Heart right ventricle (tissue), 16 donors: ENCODE data around the gene MYCN. TPM values are rescaled to one million over a fixed set of nuclear protein-coding genes. Genes with fewer than 3 reads are reported as not detected.
"Not testable (repeated sequence)": the region's sequence is repeated elsewhere in the genome, so short reads cannot be mapped to it uniquely, and the experiment has no call there.

Source experiments
- ATAC-seq, 8 donors: fragments of 200-7000 bp; cut with Tn5 transposase; one replicate each; pipeline ENCODE4 v1.9.1; 2020; ENCODE audit warnings: mild to moderate bottlenecking in 8 of 8, moderate library complexity in 8 of 8, moderate number of reproducible peaks in 1 of 8
- DNase-seq, 2 donors: peaks; one replicate each; pipeline ENCODE4 v3.0.0-alpha.2; 2020
- H3K27ac ChIP-seq, 10 donors: fragments of 200-600 bp; sonication (generic) in 2 of 10; one replicate each; pipeline versions ENCODE4 v1.5.0 to v1.8.0; 2020 to 2022; ENCODE audit warnings: mild to moderate bottlenecking in 3 of 10
- H3K27me3 ChIP-seq, 7 donors: fragments of 200-600 bp; one replicate each; pipeline ENCODE4 v1.8.0; 2021 to 2022; ENCODE audit warnings: mild to moderate bottlenecking in 2 of 7
- H3K36me3 ChIP-seq, 9 donors: fragments of 200-600 bp; sonication (generic) in 1 of 9; one replicate each; pipeline versions ENCODE4 v1.5.0 to v1.8.0; 2020 to 2022; ENCODE audit warnings: mild to moderate bottlenecking in 2 of 9
- H3K4me1 ChIP-seq, 9 donors: fragments of 200-600 bp; sonication (generic) in 1 of 9; one replicate each; pipeline versions ENCODE4 v1.5.0 to v1.8.0; 2020 to 2022; ENCODE audit warnings: mild to moderate bottlenecking in 4 of 9
- H3K4me3 ChIP-seq, 10 donors: fragments of 200-600 bp; sonication (generic) in 2 of 10; one replicate each; pipeline versions ENCODE4 v1.5.0 to v1.8.0; 2020 to 2022; ENCODE audit warnings: mild to moderate bottlenecking in 7 of 10, moderate library complexity in 2 of 10
- H3K9me3 ChIP-seq, 11 donors: fragments of 200-600 bp in 10 of 11; sonication (generic) in 2 of 11; one replicate each; pipeline versions ENCODE4 v1.5.0 to v1.8.0; 2013 to 2022; ENCODE audit warnings: mild to moderate bottlenecking in 2 of 11, control low read depth in 1 of 11, moderate library complexity in 1 of 11
- WGBS, 2 donors: extraction: QIAGEN DNeasy Blood & Tissue Kit; methylation state at CpG; one replicate each; pipeline ENCODE4 v1.1.7; 2013; ENCODE audit warnings: inconsistent platforms in 1 of 2; 5-methylcytosine and 5-hydroxymethylcytosine counted together
- intact Hi-C, 10 donors: fragments of 100-400 bp; cut with DNase I; formaldehyde crosslinking; loops; one replicate each; pipeline versions ENCODE4 v1.11.1 to v1.14.2; 2022
- polyA plus RNA-seq, 2 donors: library from polyadenylated mRNA; stranded (reverse); fragments of 200-250 nt; gene quantifications; one replicate each; pipeline ENCODE4 v1.2.3, GENCODE V29; 2013
- total RNA-seq, 10 donors: library from RNA; stranded (reverse); fragmentation: NEBNext Ultra II Directional in 3 of 10; extraction: Animal tissue kit (Norgen Biotek cat#: 25700) in 3 of 10; gene quantifications; one replicate each; pipeline versions ENCODE4 v1.2.1 to v1.2.4, GENCODE V29; 2021 to 2023
- TF ChIP-seq, protein P1 (sequence below), 9 donors: fragments of 200-600 bp; sonication (generic) in 2 of 9; IDR thresholded peaks; one replicate each; pipeline versions ENCODE4 v1.5.0 to v1.8.0; 2021 to 2022; ENCODE audit warnings: antibody characterized with exemption in 9 of 9, mild to moderate bottlenecking in 5 of 9, moderate library complexity in 1 of 9
- donor health status: Arrhythmogenic right ventricular cardiomyopathy.
- donor health status: ischemic (EF 13 %, LVEDD 7.1; RV severe dilation, severe dysfunction).
- donor health status: healthy with polysubstance abuse.
- donor health status: DM: no; HTN: yes; CAD: no.
- donor health status: DM: no; HTN: no; CAD: no.
- donor health status: ischemic (EF 25% LVEDD 6.9; RV normal size, moderate dysfunction).
- donor health status: ischemic (EF 25% LVEDD 5.7; RV mildly dilated, moderate dysfunction).
- donor health status: healthy.
- donor health status: DM: yes; HTN: yes; CAD: no.
- donor health status: Ischemic cardiomyopathy.
- donor health status: ischemic (EF 35%, LVEDD 5.7; RV mildly dilated, moderate dysfunction).
- donor health status: nonischemic (EF 11% LVEDD 7.7; RV severe dilation, severe dysfunction).
- donor health status: DM: yes; HTN: yes; CAD: no.
- donor health status: PGD.
- donor health status: ischemic (EF 29% LVEDD 5.4; RV normal size, mild dysfunction).
- donor health status: nonischemic (EF 23%, LVEDD 6.1; RV moderate dilation, normal function).

Gene MYCN
- total and polyA plus RNA-seq, 12 donors: 0.14 to 1.4 (median 0.52) TPM

DNA sequence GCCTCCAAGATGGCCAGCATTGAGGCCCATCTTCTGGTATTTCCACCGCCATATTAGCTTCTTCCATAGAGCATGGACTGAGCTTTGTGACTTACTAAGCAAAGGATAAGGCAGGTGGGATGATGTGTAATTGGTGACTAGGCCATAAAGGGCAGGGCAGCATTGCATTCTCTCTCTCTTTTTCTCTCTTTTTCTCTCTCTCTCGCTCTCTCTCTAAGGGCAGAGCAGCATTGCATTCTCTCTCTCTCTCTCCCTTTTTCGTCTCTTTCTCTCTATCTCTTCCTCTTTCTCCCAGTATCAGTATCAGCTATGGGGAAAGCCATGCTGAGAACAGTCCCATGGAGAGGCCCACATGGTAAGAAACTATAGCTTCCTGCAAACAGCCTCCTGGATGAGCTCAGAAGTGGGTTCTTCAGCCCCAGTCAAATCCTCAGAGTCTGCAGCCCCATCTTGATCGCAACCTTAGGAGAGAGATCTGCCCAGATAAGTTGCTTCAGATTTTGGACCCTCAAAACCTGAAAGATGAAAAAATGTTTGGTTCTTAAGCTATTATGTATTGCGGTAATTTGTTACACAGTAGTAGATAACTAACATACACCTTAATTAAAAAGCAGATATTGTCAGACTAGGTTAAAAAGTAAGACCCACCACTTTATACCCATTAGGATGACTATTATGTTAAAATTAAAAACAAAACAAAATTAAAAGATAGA, 39.1 kb upstream of the MYCN start:
- WGBS, 2 donors: 93 to 95% methylated on average over 5 of the region's 5 CpGs
- Histone ChIP-seq H3K4me1 (no peaks in the 10 kb centered on the region), H3K4me3 (no peak overlapping the region), H3K9me3 (peaks cover 0 to 37% (median 7%) of the 10 kb centered on the region in 11 donors), H3K27me3 (no peaks in the 10 kb centered on the region), H3K27ac (no peak overlapping the region), H3K36me3 (no peaks in the 10 kb centered on the region)
- ATAC-seq (no peak), DNase-seq (no peak)
- intact Hi-C loops: no loop called here
- TF ChIP-seq, protein P1, sequence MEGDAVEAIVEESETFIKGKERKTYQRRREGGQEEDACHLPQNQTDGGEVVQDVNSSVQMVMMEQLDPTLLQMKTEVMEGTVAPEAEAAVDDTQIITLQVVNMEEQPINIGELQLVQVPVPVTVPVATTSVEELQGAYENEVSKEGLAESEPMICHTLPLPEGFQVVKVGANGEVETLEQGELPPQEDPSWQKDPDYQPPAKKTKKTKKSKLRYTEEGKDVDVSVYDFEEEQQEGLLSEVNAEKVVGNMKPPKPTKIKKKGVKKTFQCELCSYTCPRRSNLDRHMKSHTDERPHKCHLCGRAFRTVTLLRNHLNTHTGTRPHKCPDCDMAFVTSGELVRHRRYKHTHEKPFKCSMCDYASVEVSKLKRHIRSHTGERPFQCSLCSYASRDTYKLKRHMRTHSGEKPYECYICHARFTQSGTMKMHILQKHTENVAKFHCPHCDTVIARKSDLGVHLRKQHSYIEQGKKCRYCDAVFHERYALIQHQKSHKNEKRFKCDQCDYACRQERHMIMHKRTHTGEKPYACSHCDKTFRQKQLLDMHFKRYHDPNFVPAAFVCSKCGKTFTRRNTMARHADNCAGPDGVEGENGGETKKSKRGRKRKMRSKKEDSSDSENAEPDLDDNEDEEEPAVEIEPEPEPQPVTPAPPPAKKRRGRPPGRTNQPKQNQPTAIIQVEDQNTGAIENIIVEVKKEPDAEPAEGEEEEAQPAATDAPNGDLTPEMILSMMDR (IDR thresholded peaks at IDR 0.05): no peak

DNA sequence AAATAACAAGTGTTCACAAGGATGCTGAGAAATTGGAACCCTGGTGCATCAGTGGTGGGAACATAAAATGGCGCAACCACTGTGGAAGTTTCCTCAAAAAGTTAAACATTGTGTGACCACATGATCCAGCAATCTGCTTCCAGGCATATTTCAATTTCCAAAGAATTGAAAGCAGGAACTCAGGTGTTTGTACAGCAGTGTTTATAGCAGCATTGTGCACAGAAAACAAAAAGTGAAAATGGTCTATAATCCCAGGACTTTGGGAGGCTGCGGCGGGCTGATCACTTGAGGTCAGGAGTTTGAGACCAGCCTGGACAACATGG, 38.6 kb upstream of the MYCN start:
- Histone ChIP-seq H3K9me3 (peaks cover 0 to 37% (median 7%) of the 10 kb centered on the region in 11 donors), H3K4me3 (no peak overlapping the region), H3K27me3 (no peaks in the 10 kb centered on the region), H3K27ac (no peak overlapping the region), H3K36me3 (no peaks in the 10 kb centered on the region), H3K4me1 (no peaks in the 10 kb centered on the region)
- ATAC-seq (no peak), DNase-seq (no peak)
- TF ChIP-seq, protein P1 (IDR thresholded peaks at IDR 0.05): no peak
- intact Hi-C loops: no loop called here
- 68 to 97% methylated on average over 3 of the region's 3 CpGs for WGBS, 2 donors

DNA sequence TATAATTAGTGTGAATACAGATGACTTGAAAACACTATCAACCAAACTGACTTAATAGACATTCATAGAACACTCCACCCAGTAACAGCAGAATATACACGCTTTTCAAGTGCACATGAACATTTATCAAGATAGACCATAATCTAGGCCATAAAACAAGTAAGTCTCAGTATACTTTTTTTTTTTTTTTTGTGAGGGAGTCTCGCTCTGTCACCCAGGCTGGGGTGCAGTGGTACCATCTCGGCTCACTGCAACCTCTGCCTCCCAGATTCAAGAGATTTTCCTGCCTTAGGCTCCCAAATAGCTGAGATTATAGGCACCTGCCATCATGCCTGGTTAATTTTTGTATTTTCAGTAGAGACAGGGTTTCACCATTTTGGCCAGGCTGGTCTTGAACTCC, 36.4 kb upstream of the MYCN start:
- H3K27ac ChIP-seq, intact Hi-C loops, ATAC-seq, H3K4me1 ChIP-seq, H3K36me3 ChIP-seq, H3K4me3 ChIP-seq, DNase-seq, H3K27me3 ChIP-seq: not testable (repeated sequence)
- peaks cover 0 to 21% (median 0%) of the 10 kb centered on the region in 11 donors for H3K9me3 ChIP-seq
- WGBS, 2 donors: 92 to 95% methylated on average over 3 of the region's 3 CpGs

DNA sequence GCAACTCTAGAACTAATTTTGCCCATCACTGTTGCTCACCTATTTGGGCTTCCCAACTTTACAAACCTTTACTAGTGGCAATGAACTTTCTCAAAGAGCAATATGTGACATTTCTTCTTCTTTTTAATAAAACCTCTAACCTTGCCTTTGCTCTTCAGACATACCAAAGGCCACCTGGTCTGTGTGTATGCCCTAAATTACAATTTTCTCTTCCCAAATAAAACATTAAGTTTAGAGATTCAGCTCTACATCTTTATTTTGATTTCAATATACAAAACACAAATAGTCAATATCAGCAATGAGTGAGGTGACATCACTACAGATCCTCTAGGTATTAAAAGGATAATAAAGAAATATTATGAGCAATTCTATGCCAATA, 35.1 kb upstream of the MYCN start:
- TF ChIP-seq, protein P1 (IDR thresholded peaks at IDR 0.05): no peak
- H3K27ac ChIP-seq: no peak overlapping the region
- H3K27me3 ChIP-seq: no peaks in the 10 kb centered on the region
- peaks cover 0 to 21% (median 0%) of the 10 kb centered on the region in 11 donors for H3K9me3 ChIP-seq
- no peaks in the 10 kb centered on the region for H3K36me3 ChIP-seq
- intact Hi-C loops: loop anchor here in 1 of 10 donors (5.0 kb wide), 1 partner anchor 1307 kb away; no protein-coding TSS in a partner anchor
- DNase-seq: no peak
- no peak overlapping the region for H3K4me3 ChIP-seq
- no peak for ATAC-seq
- H3K4me1 ChIP-seq: no peaks in the 10 kb centered on the region

DNA sequence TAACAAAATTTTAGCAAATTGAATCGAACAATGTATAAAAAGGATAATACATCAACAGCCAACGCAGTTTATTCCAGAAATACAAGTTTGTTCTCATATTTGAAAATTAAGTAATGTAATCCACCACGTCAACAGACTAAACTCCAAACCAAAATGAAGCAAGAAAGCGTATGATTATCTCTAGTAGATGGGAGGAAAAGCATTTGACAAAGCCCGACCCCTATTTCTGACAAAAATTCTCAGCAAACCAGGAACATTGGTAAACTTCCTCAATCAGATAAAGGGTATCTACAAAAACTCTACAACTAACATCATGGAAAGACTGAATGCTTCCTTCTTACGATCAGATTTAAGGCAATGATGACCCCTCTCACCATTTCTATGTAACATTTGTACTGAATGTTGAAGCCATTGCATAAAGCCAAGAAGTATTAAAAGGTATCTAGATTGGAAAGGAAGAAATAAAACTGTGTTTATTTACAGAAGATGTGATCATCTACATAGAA, 34.3 kb upstream of the MYCN start:
- TF ChIP-seq, protein P1 (IDR thresholded peaks at IDR 0.05): no peak
- peaks cover 0 to 17% (median 0%) of the 10 kb centered on the region in 11 donors for H3K9me3 ChIP-seq
- intact Hi-C loops: loop anchor here in 1 of 10 donors (5.0 kb wide), 1 partner anchor 1306 kb away; no protein-coding TSS in a partner anchor
- no peaks in the 10 kb centered on the region for H3K36me3 ChIP-seq
- no peaks in the 10 kb centered on the region for H3K4me1 ChIP-seq
- H3K27ac ChIP-seq: no peak overlapping the region
- DNase-seq (no peak), ATAC-seq (no peak)
- H3K4me3 ChIP-seq: no peak overlapping the region
- H3K27me3 ChIP-seq: no peaks in the 10 kb centered on the region
- WGBS, 2 donors: 75 to 93% methylated on average over 6 of the region's 6 CpGs
